GM10266 (cell line): ENCODE data around the gene PNKP.

Source experiments
- DNase-seq: peaks from one replicate; pipeline ENCODE4 v3.0.0; 2012; ENCODE audit errors: extremely low spot score
- CTCF ChIP-seq: IDR thresholded peaks from 2 replicates; pipeline ENCODE4 v1.5.1; 2012; ENCODE audit warnings: mild to moderate bottlenecking, low read depth; ENCODE audit not compliant: control insufficient read depth, insufficient read depth; ENCODE audit errors: missing control alignments

The PNKP gene

GRCh38 chr19:49812452-49812996 is 54.9 kb downstream of the PNKP start:
- DNase-seq = no peak
- no peak for TF ChIP-seq CTCF

- no peak for TF ChIP-seq CTCF
- no peak for DNase-seq
Observed at GRCh38 chr19:49811328-49811727, 56.0 kb downstream of the PNKP start.
